Measurements from ENCODE around the gene PARN.

GRCh38 chr16:14531101-14531500 lies 99.0 kb downstream of the PARN start:
- TF ChIP-seq POLR2A (IDR thresholded peaks at IDR 0.05; ENCODE audit: low read length) (no peak), RCOR1 (IDR thresholded peaks at IDR 0.05; ENCODE audit: low read depth, low read length) (no peak), RAD21 (conservative IDR thresholded peaks at IDR 0.05 in 1 of 2, IDR thresholded peaks at IDR 0.05 in 1 of 2) (no peak), CEBPB (IDR thresholded peaks at IDR 0.05) (no peak), EP300 (IDR thresholded peaks at IDR 0.05) (no peak), JUNB (IDR thresholded peaks at IDR 0.05) (no peak), ESRRA (IDR thresholded peaks at IDR 0.05; ENCODE audit: borderline replicate concordance, low read length) (no peak), POLR2AphosphoS2 (conservative IDR thresholded peaks at IDR 0.05; ENCODE audit: low read length) (no peak), RNF2 (IDR thresholded peaks at IDR 0.05; ENCODE audit: borderline replicate concordance, low read depth) (no peak), JUN (IDR thresholded peaks at IDR 0.05) (no peak), RFX5 (IDR thresholded peaks at IDR 0.05) (no peak)
- TF ChIP-seq, protein P1, sequence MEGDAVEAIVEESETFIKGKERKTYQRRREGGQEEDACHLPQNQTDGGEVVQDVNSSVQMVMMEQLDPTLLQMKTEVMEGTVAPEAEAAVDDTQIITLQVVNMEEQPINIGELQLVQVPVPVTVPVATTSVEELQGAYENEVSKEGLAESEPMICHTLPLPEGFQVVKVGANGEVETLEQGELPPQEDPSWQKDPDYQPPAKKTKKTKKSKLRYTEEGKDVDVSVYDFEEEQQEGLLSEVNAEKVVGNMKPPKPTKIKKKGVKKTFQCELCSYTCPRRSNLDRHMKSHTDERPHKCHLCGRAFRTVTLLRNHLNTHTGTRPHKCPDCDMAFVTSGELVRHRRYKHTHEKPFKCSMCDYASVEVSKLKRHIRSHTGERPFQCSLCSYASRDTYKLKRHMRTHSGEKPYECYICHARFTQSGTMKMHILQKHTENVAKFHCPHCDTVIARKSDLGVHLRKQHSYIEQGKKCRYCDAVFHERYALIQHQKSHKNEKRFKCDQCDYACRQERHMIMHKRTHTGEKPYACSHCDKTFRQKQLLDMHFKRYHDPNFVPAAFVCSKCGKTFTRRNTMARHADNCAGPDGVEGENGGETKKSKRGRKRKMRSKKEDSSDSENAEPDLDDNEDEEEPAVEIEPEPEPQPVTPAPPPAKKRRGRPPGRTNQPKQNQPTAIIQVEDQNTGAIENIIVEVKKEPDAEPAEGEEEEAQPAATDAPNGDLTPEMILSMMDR (IDR thresholded peaks at IDR 0.05): no peak
